GM21360 (cell line): ENCODE data around the gene PYGO2.

Experiments
- ATAC-seq: cut with Tn5 transposase; IDR thresholded peaks from one replicate; pipeline ENCODE4 v1.9.1; 2021; ENCODE audit warnings: mild to moderate bottlenecking, moderate library complexity; ENCODE audit not compliant: unreplicated experiment

Gene PYGO2

DNA sequence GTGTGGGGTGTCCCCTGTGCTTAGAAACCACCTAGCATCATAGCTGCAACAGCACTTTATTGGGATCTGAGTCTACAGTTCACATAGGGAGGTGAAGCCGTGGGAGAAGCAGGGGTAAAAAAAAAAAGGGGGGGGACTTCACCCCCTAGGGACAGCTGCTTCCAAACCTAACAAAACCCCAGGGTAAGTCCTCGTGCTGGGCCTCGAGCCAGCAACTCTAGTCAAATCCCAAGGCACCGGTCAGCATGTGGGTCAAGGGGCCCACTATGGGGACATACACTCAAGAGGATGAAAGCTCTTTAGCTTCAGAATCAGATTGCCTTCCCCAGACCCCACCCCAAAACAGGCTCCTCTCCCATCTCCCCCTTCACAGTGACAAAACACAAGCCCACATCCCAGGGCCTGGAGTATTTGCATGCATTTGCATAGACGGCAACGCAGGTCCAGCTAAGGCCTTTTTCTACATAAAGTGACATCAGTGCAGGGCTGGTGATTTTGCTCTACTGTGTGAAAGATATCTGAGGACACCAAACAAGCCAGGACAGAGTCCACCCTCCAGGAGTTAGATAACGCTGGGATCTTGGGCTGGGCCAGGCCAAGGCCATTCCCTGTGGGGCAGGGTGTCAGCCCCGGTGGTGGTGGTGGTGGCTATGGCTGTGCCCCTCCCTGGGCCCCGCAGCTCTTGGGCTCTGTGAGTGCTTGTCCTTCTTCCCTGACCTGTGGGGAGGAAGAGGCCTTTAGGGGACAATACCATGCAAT is 17.0 kb downstream of the PYGO2 start:
- ATAC-seq = no peak

DNA sequence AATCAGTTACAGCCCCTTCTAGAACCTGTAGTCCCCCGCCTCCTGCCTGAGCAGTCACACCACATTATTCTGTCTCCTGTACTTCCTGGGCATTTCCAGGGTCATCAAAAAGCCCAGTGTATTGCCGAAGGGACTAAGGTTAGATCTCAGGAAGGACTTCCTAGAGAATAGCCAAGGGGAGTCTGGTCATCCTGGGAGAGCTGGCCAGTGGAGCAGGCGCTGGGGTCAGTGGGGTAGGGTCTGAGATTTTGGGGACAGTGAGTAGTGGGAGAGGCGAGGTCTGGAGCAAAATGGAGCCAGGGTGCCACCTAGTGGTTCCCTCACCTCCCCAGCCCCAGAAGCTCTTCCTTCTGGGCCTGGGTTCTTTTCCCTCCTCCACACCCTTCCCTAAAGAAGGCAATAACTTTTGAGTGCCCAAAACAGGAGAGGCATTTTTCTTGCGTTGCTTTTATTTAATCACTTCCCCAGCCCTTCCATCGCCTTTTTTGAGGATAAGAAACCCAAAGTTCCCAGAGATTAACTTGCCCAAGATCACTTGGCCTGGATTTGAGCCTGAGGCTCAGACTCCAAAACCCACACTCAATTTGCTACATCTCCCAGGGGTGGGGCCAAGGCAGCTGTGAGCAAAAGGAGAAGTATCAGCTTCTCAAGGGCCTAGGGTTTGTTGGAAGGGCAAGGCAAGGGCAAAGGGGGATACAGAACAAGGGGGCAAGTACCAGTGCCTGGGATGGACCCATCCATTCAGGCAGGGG is 17.8 kb downstream of the PYGO2 start:
- no peak for ATAC-seq

DNA sequence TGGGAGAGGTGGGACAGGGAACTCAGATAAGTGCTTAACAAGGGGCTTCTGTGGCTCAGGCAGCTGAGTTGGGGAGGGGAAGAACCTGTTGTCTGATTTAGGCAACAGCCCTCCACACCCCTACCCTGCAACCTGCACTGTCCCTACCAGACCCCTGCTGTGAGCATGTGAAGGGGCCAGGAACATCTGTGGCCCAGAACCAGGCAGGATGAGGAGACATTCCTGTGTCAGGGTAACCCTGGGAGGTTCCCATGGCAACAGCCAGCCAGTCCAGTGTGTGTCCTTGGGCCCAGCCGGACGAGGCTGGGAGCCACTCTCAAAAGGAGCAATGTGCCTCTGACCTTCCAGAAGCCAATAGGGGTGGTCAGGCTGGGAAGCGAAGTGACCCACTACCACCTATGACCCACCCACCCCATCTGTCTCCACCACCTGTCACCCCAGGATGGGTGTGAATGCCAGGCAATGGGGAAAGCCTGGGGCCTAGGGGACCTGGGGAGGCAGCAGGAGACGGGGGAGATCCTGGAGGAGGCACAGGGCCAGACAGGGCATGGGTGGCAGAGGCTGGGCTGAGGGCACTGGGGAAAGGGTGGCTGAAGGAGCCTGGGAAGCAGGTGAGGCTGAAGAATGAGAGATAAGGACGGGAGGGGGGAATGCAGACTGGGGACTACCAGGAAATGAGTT is 20.1 kb downstream of the PYGO2 start:
- no peak for ATAC-seq

DNA sequence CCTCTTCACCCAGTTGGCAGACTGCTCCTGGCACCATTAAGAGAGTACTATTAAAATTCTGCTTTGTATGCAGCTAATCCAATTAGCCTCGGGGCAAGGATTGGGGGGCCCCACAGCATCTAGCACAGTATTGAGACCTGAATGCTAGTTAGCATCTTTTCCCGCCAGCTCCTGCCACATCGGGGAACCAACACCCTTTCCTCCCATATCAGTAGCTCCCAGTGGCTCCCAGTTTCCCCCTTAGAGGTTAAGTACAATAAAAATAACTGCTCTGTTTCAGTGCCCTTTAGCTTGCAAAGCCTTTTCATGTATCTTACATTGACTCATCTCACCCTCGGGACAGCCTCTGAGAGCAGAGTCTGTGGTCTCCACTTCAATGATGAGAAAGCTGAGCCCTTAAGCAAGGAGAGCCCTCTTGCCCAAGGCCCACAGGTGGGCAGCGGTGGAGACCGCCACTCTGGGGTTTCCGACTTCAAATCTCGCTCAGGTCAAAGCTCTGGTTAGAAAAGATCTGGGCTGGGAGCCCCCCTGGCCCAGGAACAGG is 20.9 kb downstream of the PYGO2 start:
- ATAC-seq = no peak

DNA sequence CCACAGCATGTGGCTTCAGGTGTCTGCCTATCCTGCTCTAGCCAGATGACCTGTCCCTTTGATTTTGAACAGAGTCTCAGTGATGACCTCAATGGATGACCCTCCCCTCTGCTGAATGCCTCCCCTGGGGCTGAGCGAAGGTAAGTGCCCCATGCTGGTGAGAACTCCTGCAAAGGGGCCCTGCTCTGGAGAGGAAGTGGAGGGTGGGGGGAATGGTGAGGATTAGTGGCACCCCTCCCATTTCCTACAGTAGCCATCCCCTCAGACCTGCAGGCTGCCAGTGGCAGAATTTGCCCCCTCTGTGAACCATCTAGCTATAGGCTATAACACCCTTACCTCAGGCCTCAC is 21.4 kb downstream of the PYGO2 start:
- ATAC-seq = no peak

DNA sequence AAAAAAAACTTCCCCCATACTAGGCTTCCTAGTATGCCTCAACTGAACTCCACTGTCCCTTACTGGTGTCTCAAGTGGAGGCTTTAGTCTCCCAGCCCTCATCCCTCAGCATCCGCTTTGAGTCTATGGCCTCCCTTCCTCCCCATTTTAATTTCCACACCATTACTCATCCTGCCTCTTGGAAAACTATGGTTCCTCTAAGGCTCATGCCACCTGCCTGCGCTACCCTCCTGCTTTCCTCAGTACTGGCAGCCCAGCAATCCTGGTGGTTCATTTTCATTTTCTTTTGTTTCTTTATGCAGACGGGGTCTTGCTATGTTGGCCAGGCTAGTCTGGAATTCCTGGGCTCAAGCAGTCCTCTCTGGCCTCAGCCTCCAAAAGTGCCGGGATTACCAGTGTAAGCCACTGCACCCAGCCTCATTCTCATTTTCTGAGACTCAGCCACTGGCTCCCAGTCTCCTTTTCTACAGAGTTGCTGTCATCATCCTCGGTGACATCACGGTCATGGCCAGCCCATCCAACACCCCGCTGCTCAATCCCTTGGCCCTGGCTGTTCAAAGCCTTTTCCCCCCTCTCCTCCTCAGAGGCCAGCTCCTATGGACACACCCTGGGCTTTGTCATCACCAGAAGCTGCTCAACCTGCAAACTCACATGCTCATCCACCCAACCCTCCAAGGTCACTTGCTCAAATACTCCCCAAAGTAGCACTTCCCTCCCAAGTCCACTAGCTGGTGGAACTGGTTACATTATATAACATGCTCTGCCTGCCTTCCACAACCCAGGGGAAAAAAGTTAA is 22.8 kb downstream of the PYGO2 start:
- no peak for ATAC-seq

DNA sequence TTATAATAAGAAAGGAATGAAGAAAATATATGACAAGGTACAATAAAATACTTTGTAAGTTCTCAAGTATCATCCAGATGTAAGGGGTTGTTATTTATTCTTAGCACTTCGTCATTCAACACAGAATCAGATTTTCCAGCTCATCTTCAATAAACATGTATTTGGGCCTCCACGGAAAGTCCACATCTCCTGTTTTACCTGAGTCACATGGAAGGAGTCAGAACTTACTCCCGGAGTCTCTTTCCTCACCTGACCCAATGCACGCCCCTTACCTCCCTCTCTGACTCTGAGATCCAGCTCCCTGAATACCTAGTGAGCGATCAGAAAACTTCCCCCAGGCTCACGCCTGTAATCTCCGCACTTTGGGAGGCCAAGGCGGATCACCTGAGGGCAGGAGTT is 23.6 kb downstream of the PYGO2 start:
- no peak for ATAC-seq

DNA sequence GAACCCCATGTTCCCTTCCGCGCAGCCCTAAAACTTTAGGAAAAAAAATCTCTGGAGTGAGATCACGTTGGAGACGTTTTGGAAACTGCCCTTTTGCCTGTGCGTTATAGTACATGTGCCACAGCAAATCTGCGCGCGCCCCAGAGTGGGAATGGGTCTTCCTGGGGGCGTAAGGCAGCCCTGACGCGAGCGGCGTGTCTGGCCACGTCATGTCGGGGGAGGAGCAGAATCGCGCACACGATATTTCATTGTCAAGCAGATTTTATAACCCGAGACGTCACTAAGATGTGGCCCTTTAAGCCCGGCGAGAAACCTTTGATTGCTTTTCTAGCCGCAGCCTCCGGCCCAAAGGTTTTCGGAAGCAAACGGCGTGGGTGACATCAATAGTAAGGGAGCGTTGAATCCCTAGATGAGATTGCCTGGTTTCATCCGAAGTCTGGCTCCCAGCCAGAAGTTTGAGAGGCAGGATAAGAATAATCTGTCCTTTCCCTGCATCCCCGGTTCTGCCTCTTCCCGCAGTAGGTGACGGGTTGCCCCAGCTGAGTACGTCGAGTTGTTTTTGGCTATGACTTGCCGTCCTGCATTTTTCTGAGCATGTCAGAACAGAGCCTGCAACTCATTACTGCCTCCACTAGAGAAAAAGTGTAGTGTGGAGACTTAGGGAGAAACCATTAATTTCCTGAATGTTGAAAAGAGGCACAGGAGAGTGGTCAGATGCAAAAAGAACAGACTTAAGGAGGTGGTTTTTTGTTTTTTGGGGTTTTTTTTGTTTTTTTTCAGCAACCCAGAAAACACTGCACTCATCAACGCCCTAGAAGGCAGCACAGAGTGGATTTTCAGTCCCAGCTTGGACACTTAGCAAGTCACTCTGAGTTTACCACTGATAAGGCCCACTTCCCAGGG is 24.2 kb downstream of the PYGO2 start:
- ATAC-seq = peak; percentile 60

DNA sequence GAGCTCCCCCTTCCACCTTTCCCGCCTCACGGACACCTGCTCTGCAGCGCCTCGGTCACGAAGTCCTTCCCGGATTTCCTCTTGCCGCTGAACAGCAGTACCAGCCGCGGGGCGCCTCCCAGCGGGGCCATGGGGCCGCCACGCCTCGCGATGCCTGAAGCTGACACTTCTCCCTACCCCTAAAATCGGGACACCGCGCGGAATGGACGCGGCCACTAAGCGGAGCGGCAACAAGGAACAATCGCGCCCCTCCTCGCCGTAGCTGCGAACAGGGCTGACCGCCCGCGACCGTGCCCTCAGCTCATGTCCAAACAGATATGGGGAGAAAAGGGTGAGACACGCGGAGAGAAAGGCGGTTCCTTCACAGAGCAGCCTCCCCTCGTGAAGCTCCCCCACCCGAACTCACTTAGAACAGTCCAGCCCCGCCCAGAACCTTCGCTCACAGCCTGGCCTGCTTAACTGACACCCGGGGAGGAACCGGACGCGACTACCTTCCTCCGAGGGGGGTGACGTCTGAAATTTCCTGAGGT is 25.0 kb downstream of the PYGO2 start, which contains the start of gene PMVK:
Gene PMVK (minus strand): TSS at position 165 of the 530 bp plus-strand sequence. CDS start 34 bp downstream, at position 131.
- ATAC-seq = peak; percentile 58

DNA sequence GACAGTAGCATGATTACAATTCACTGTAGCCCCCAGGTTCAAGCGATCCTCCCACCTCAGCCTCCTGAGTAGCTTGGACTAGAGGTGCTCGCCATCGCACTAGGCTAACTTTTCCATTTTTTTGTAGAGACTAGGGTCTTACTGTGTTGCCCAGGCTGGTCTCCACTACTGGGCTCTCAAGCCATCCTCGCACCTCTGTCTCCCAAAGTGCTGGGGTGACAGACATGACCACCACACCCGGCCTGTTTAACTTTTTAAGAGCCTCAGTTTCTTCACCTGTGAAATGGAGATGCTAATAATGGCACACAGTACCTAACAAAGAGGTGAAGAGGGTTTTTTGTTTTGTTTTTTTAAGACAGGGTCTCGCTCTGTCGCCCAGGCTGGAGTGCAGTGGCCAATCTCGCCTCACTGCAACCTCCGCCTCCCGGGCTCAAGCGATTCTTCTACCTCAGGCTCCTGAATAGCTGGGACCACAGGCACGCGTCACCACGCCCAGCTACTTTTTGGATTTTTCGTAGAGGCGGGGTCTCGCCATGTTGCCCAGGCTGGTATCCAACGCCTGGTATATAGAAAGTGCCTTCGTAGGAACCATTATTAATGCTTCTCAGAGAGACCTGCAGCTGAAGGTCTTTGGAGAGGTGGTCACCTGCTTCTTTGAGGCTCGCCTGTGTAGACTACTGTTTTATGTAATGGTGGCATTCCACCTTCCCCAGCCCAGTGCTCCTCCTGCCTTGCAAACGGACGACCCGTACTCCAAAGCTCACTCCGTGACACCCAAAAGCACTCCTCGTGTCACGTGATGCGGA is 25.6 kb downstream of the PYGO2 start:
- no peak for ATAC-seq

DNA sequence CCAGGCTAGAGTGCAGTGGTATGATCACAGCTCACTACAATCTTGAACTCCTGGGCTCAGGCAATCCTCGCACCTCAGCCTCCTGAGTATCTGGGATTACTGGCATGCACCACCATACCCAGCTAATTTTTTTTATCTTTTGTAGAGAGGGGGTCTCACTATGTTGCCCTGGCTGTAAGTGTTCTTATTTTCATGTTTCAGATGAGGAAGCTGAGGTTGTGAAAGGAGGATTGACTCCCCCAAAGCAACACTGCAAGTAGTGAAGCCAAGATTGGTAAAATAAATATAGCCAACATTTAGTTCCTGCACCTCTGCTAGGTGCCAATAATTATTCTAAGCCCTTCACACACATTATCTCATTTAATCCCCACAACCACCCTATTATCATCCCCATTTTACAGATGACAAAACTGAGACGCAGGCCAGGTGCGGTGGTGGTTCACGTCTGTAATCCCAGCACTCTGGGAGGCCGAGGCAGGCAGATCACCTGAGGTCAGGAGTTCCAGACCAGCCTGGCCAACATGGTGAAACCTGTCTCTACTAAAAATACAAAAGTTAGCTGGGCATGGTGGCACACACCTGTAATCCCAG is 27.1 kb downstream of the PYGO2 start:
- ATAC-seq = no peak

DNA sequence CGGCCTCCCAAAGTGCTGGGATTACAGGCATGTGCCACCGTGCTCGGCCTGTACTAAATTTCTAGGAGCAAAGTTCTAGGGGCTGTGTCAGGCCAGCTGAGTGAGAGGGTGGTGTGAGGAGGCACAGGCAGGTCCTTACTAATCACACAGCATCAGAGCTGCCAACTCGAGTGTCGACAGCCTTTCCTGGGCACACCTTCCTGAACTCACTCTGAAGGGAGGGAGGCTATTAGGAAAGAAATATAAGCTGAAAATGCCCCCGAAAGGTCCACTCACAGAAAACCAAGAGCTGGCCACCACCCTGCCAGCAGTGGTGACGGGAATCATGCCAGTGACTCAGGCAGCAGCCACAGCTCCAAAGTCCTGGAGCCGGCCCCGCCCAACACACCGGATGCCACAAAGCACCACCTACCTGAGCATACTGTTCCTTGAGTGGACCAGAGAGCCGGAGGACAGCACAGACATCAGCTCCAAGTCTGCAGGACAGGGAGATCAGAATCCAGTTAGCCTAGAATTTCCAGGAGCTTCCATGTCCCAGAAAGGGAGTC is 29.6 kb downstream of the PYGO2 start:
- ATAC-seq = no peak

DNA sequence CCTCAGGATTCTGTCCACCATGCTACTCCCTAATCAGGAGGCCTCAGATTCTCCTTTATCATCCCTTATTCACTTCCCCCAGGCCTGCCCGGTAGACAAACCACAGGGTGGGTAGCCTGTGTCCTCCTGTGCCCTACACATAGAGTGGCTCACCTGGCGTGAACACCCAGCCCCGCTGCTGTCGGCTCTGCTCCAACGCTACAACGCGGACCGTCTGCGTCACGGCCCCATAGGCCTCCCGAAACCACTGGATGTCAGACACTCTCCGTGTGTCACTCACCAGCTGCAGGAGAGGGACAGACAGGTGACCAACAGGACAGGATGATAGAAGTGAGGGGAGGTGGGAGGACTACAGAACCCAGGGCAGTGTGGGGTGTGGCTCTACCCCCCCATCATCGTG is 35.4 kb downstream of the PYGO2 start:
- no peak for ATAC-seq

DNA sequence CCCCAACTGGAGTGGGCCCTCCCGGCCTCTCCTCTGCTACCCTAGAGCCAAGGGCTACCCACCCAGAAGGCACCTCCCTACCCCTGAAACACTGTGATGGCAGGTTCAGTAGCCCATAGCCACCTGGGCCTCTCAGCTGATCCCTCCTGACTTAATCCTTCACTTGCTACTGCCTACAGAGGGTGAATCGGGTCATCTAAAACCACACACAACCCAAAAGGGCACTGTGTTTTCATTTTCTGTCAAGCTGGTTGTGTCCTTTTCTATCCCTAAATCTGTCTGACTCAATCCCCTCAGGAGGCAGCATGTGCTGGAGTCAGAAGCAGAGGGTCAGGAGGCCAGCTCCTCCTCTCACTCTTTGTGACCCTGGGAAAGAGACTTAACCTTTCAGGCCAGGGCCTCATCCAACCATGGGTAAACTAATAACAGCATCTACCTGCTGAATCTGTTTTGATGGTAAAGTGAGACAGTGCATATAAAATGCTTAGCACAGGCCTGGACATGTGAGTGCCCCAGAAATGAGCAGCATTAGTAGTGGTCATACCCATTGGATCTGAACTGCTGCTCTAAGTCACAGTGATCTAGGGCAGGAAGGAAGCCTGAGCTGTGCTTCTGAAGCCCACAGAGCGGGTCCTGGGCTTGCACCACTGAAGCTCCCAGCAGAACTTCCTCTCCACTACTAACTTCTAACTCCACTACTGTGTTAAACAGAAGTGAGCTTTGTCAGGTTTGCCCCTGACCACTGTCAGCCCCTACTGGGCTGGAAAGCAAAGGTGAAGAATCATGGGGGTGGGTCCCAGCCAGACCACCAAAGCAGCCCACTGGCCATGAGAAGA is 36.0 kb downstream of the PYGO2 start:
- ATAC-seq = no peak

DNA sequence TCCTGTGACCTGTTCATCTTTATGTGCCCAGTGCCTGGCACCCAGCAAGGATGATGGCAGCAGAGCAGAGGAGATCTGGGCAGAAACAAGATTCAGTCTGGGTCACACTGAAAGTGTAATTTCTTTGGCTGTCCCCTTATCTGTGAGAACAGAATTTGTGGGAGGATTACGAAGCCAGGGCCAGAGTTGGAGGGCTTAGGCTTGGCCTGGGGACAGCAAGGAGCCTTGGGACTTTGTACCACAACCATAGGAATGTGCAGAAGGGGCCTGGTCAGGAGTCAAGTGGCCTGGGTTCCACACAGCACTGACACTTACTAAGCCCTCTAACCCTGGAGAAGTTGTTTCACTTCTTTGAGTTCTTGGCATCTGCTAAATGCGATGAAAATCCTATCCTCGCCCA is 37.9 kb downstream of the PYGO2 start:
- no peak for ATAC-seq

DNA sequence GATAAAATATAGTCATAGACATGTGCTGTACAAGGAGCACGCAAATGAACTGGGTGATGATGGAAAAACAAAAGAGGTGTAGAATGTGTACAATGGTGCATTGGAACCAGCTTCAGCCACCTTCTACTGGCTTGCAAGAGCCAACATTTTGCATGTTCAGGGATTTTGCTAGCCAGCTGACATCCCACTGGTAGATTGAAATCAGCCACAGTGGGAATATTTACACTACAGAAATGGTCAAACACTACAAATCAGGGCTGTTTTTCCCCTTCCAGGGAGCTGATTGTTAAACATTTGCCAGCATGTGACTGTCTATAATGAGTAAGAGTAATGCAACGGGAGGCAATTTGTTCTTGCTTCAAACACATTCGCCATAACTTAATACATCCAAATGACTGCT is 48.3 kb downstream of the PYGO2 start:
- no peak for ATAC-seq

DNA sequence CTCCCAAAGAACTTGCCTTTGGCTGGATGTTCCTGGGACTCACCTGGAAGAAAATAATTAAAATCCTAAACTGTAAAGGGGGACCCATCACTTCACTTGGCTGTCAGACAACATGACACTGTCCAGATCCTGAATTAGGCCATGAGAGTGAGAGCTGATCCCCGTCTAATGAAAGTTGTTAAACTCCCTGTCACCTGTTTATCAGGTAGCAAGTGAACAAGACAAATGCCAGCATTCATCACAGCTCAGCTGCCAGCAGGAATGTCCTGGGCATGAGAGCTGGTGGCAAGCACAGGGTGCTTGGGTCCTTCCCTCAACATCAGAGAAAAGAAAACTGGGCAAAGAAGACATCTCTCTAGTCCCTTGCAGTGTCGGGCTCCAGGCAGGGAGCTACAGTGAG is 48.8 kb downstream of the PYGO2 start:
- no peak for ATAC-seq
